HG02852 (cell line): ENCODE results near the gene STPG4.

Experiments used
- ATAC-seq: cut with Tn5 transposase; IDR thresholded peaks from one replicate; pipeline ENCODE4 v1.9.1; 2021; ENCODE audit warnings: mild to moderate bottlenecking, moderate library complexity; ENCODE audit not compliant: unreplicated experiment

STPG4 gene

GRCh38 chr2:47037678-47038077 lies 117.4 kb downstream of the STPG4 start:
- no peak for ATAC-seq
